Spinal cord (tissue), 10 donors: Measurements from ENCODE around the gene RNF151. TPM values are rescaled to one million over a fixed set of nuclear protein-coding genes. Genes with fewer than 3 reads are reported as not detected.

ENCODE experiments used
- DNase-seq, 6 donors: peaks; one replicate each; pipeline versions ENCODE4 v3.0.0 to v3.0.0-alpha.2; 2013 to 2015; ENCODE audit warnings: low spot score in 6 of 6, low read depth in 4 of 6
- H3K27ac ChIP-seq: one replicate; pipeline ENCODE4 v1.5.1; 2013; ENCODE audit warnings: low read depth, low read length, control low read depth
- H3K27me3 ChIP-seq: one replicate; pipeline ENCODE4 v1.6.1; 2013; ENCODE audit warnings: low read length; ENCODE audit not compliant: control insufficient read depth, insufficient read depth
- H3K36me3 ChIP-seq: one replicate; pipeline ENCODE4 v1.6.1; 2013; ENCODE audit warnings: low read length; ENCODE audit not compliant: control insufficient read depth, insufficient read depth
- H3K4me1 ChIP-seq: one replicate; pipeline ENCODE4 v1.6.1; 2013; ENCODE audit warnings: low read length; ENCODE audit not compliant: control insufficient read depth, insufficient read depth
- H3K4me3 ChIP-seq: one replicate; pipeline ENCODE4 v1.5.1; 2013; ENCODE audit warnings: low read depth, low read length, control low read depth
- H3K9me3 ChIP-seq: one replicate; pipeline ENCODE4 v1.6.1; 2013; ENCODE audit warnings: low read length; ENCODE audit not compliant: control insufficient read depth, insufficient read depth
- WGBS: methylation state at CpG from one replicate; pipeline ENCODE4 v1.1.5; 2013; ENCODE audit warnings: missing lambda C conversion rate; ENCODE audit not compliant: insufficient coverage; 5-methylcytosine and 5-hydroxymethylcytosine counted together
- polyA plus RNA-seq, 2 donors: library from polyadenylated mRNA; unstranded; fragments of 120-200 nt; gene quantifications; one replicate each; pipeline ENCODE4 v1.2.1, GENCODE V29; 2013; ENCODE audit not compliant: insufficient read length in 2 of 2
- total RNA-seq, 2 donors: library from RNA; depleted of rRNA in 1 of 2; stranded (reverse); fragments of 120-200 nt in 1 of 2; fragments of >200 nt in 1 of 2; gene quantifications; one replicate each; pipeline versions ENCODE4 v1.2.3 to v1.2.4, GENCODE V29; 2013 to 2014
- donor health status: healthy.

RNF151 gene
- total and polyA plus RNA-seq, 4 donors = not detected

GRCh38 chr16:1976951-1977874 lies 10.6 kb downstream of the RNF151 start:
- WGBS = 94% methylated on average over 30 of the region's 33 CpGs
- no peak overlapping the region for H3K27ac ChIP-seq
- peaks cover 74% of the 10 kb centered on the region for H3K36me3 ChIP-seq
- peaks cover 45% of the 10 kb centered on the region for H3K4me1 ChIP-seq
- DNase-seq = no peak
- no peaks in the 10 kb centered on the region for H3K9me3 ChIP-seq
- peaks cover 41% of the 10 kb centered on the region for H3K27me3 ChIP-seq
- H3K4me3 ChIP-seq = no peak overlapping the region

- no peak for DNase-seq
- no peak overlapping the region for H3K27ac ChIP-seq
- 97% methylated on average over 17 of the region's 18 CpGs for WGBS
- H3K9me3 ChIP-seq = no peaks in the 10 kb centered on the region
- H3K4me1 ChIP-seq = peaks cover 45% of the 10 kb centered on the region
- peaks cover 42% of the 10 kb centered on the region for H3K27me3 ChIP-seq
- no peak overlapping the region for H3K4me3 ChIP-seq
- H3K36me3 ChIP-seq = peaks cover 74% of the 10 kb centered on the region
These were observed 11.2 kb downstream of the RNF151 start for GRCh38 chr16:1977875-1978268.

GRCh38 chr16:1978476-1979120 lies 11.9 kb downstream of the RNF151 start:
- Histone ChIP-seq H3K36me3 (peaks cover 71% of the 10 kb centered on the region), H3K9me3 (no peaks in the 10 kb centered on the region), H3K4me3 (no peak overlapping the region), H3K27ac (no peak overlapping the region), H3K27me3 (peaks cover 44% of the 10 kb centered on the region), H3K4me1 (peaks cover 45% of the 10 kb centered on the region)
- DNase-seq = no peak
- 69% methylated on average over 36 of the region's 37 CpGs for WGBS

- Histone ChIP-seq H3K27ac (no peak overlapping the region), H3K36me3 (peaks cover 63% of the 10 kb centered on the region), H3K27me3 (peaks cover 44% of the 10 kb centered on the region), H3K4me1 (peaks cover 44% of the 10 kb centered on the region), H3K9me3 (no peaks in the 10 kb centered on the region), H3K4me3 (no peak overlapping the region)
- 27% methylated on average over 66 of the region's 70 CpGs for WGBS
- DNase-seq = no peak
These were observed 12.8 kb downstream of the RNF151 start for GRCh38 chr16:1979271-1980029.

- H3K9me3 ChIP-seq = no peaks in the 10 kb centered on the region
- peak in 1 of 6 donors; percentile 25 for DNase-seq
- H3K36me3 ChIP-seq = peaks cover 56% of the 10 kb centered on the region
- no peak overlapping the region for H3K4me3 ChIP-seq
- H3K27ac ChIP-seq = no peak overlapping the region
- WGBS = 11% methylated on average over 51 of the region's 53 CpGs
- H3K4me1 ChIP-seq = peaks cover 52% of the 10 kb centered on the region
- H3K27me3 ChIP-seq = peaks cover 44% of the 10 kb centered on the region
These were observed 13.5 kb downstream of the RNF151 start for GRCh38 chr16:1980030-1980769.

- no peak overlapping the region for H3K27ac ChIP-seq
- 27% methylated on average over 15 of the region's 16 CpGs for WGBS
- H3K27me3 ChIP-seq = peaks cover 44% of the 10 kb centered on the region
- H3K9me3 ChIP-seq = no peaks in the 10 kb centered on the region
- H3K36me3 ChIP-seq = peaks cover 56% of the 10 kb centered on the region
- H3K4me1 ChIP-seq = peaks cover 57% of the 10 kb centered on the region
- no peak overlapping the region for H3K4me3 ChIP-seq
- DNase-seq = no peak
These were observed 14.1 kb downstream of the RNF151 start for GRCh38 chr16:1980770-1981087.

- no peaks in the 10 kb centered on the region for H3K9me3 ChIP-seq
- WGBS = 58% methylated on average over 5 of the region's 6 CpGs
- H3K27ac ChIP-seq = no peak within 1 kb of the TSS
- H3K4me3 ChIP-seq = no peak within 1 kb of the TSS
- peaks cover 41% of the 10 kb centered on the region for H3K27me3 ChIP-seq
- DNase-seq = no peak
- H3K36me3 ChIP-seq = peaks cover 56% of the 10 kb centered on the region
- H3K4me1 ChIP-seq = peaks cover 63% of the 10 kb centered on the region
These were observed 14.8 kb downstream of the RNF151 start, which contains the start of gene NOXO1 for GRCh38 chr16:1981398-1981836. TSS of gene NOXO1 (minus strand) at chr16:1981469. CDS start at chr16:1981179, 290 bp downstream.

- H3K27ac ChIP-seq = no peak overlapping the region
- peak in 1 of 6 donors; percentile 55 for DNase-seq
- H3K4me1 ChIP-seq = peaks cover 63% of the 10 kb centered on the region
- no peaks in the 10 kb centered on the region for H3K9me3 ChIP-seq
- 40% methylated on average over 4 of the region's 5 CpGs for WGBS
- H3K4me3 ChIP-seq = no peak overlapping the region
- peaks cover 56% of the 10 kb centered on the region for H3K36me3 ChIP-seq
- H3K27me3 ChIP-seq = peaks cover 40% of the 10 kb centered on the region
These were observed 15.4 kb downstream of the RNF151 start for GRCh38 chr16:1982013-1982433.
